Neural progenitor cell (in vitro differentiated cells): ENCODE results near the gene PRIMA1.

Experiments
- EZH2 ChIP-seq: fragments of 200-600 bp; sonication (generic); IDR thresholded peaks from 2 replicates; pipeline ENCODE4 v1.6.1; 2017; ENCODE audit warnings: antibody characterized with exemption, mild to moderate bottlenecking, moderate library complexity
- EZH2phosphoT487 ChIP-seq: fragments of 200-600 bp; sonication (generic); IDR thresholded peaks from 2 replicates; pipeline ENCODE4 v1.6.1; 2017; ENCODE audit warnings: antibody characterized with exemption
- TF ChIP-seq, protein P1 (sequence below): fragments of 200-600 bp; sonication (generic); IDR thresholded peaks from 2 replicates; pipeline ENCODE4 v1.5.1; 2017; ENCODE audit warnings: antibody characterized with exemption, mild to moderate bottlenecking

- TF ChIP-seq, protein P1, sequence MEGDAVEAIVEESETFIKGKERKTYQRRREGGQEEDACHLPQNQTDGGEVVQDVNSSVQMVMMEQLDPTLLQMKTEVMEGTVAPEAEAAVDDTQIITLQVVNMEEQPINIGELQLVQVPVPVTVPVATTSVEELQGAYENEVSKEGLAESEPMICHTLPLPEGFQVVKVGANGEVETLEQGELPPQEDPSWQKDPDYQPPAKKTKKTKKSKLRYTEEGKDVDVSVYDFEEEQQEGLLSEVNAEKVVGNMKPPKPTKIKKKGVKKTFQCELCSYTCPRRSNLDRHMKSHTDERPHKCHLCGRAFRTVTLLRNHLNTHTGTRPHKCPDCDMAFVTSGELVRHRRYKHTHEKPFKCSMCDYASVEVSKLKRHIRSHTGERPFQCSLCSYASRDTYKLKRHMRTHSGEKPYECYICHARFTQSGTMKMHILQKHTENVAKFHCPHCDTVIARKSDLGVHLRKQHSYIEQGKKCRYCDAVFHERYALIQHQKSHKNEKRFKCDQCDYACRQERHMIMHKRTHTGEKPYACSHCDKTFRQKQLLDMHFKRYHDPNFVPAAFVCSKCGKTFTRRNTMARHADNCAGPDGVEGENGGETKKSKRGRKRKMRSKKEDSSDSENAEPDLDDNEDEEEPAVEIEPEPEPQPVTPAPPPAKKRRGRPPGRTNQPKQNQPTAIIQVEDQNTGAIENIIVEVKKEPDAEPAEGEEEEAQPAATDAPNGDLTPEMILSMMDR, result no peak
- TF ChIP-seq EZH2phosphoT487, result no peak
- no peak for TF ChIP-seq EZH2
Measured at GRCh38 chr14:93734086-93734822, 54.0 kb downstream of the PRIMA1 start.
